Measurements from ENCODE around the gene MYO1E.

DNA sequence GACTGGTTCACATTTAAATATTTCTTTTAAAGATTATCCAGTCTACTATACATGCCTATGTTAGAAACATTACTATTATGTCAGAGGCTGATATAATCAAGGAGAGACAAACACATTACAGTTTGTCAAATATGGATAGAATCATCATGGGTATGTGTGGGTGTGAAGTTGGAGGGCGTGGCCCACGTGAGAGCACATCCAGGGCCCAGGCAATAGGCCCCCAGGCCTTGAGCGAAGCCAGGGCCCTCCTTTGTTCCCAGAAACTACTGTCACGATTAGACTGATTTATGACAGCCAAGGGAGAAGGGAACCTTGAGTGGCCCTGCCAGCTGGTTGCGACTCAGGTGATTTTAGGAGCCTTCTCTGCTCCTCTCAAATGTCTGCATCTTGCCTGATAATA lies 193.0 kb downstream of the MYO1E start:
- TF ChIP-seq L3MBTL2 (conservative IDR thresholded peaks at IDR 0.05) (no peak), SP1 (IDR thresholded peaks at IDR 0.05) (no peak), BHLHE40 (IDR thresholded peaks at IDR 0.05; ENCODE audit: borderline replicate concordance) (no peak), ELF4 (IDR thresholded peaks at IDR 0.05) (no peak), NFRKB (IDR thresholded peaks at IDR 0.05) (no peak), ARNT (IDR thresholded peaks at IDR 0.05) (no peak), SUZ12 (IDR thresholded peaks at IDR 0.05) (no peak), FOXM1 (IDR thresholded peaks at IDR 0.05; ENCODE audit: borderline replicate concordance) (no peak), ZNF384 (IDR thresholded peaks at IDR 0.05) (no peak)

Measured in HEK293T (cell line).